Vagina (tissue), 2 donors: ENCODE results near the gene SERINC3.

Source experiments
- CTCF ChIP-seq, 3 experiments: fragments of 450-650 bp in 2 of 3; fragments of 200-600 bp in 1 of 3; sonication (generic) in 1 of 3; IDR thresholded peaks; one replicate each; pipeline ENCODE4 v1.5.1; 2017 to 2019; ENCODE audit warnings: antibody characterized with exemption in 3 of 3, mild to moderate bottlenecking in 2 of 3, moderate library complexity in 2 of 3
- POLR2A ChIP-seq, 2 donors: fragments of 450-650 bp; IDR thresholded peaks; one replicate each; pipeline ENCODE4 v1.6.1; 2017; ENCODE audit warnings: antibody characterized with exemption in 2 of 2, mild to moderate bottlenecking in 2 of 2, moderate library complexity in 2 of 2
- POLR2AphosphoS5 ChIP-seq, 2 donors: sonication (generic); formaldehyde crosslinking; IDR thresholded peaks; one replicate each; pipeline ENCODE4 v1.9.0; 2017; ENCODE audit warnings: antibody characterized with exemption in 2 of 2, mild to moderate bottlenecking in 2 of 2, low read depth in 1 of 2; ENCODE audit not compliant: insufficient read depth in 1 of 2

- TF ChIP-seq CTCF (IDR thresholded peaks at IDR 0.05): no peak
- TF ChIP-seq POLR2A (IDR thresholded peaks at IDR 0.05): no peak
- no peak for TF ChIP-seq POLR2AphosphoS5 (IDR thresholded peaks at IDR 0.05; ENCODE audit: insufficient read depth in 1 of 2, low read depth in 1 of 2)
Observed at GRCh38 chr20:44509762-44510161, 12.1 kb downstream of the SERINC3 start.
